ENCODE results near the gene KDM5B. TPM values are rescaled to one million over a fixed set of nuclear protein-coding genes. Genes with fewer than 3 reads are reported as not detected.

KDM5B gene
- total and polyA plus RNA-seq, 2 of the 8 experiments (the other 6 are each of a cell fraction or from before 2014, with no cell fraction given) = 73.3 to 210 TPM

DNA sequence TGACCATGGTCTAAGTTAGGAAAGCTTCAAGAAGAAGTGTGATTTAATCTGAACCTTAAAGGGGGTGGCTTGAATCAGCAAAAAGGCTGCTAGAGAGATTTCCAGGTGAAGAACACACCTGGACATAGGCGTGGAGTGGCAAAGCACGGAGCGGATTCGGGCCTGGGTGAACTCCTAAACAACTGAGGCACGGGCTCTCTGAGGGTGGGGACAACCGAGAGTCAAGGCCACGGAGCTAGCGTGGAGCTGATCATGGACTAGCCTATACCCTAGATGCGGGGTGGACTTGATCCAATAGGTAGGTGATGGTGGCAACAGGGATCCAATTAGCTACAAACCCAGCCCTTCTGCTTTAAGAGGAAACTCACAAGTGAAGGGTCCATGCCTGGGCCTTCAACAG is 125.7 kb downstream of the KDM5B start:
- no peak overlapping the region for H3K4ac ChIP-seq (replicated peaks; ENCODE audit: insufficient read length, low read depth, low read length)
- H3K36me3 ChIP-seq (ENCODE audit: control insufficient read depth in 2 of 4, insufficient read depth in 4 of 4, low read length in 3 of 4) = no peaks in the 10 kb centered on the region
- no peak overlapping the region for H2BK120ac ChIP-seq (replicated peaks; ENCODE audit: low read depth, low read length)
- no peak overlapping the region for H3K56ac ChIP-seq (replicated peaks; ENCODE audit: insufficient read length, low read depth, low read length)
- H2BK20ac ChIP-seq (ENCODE audit: low read length) = no peak overlapping the region
- DNase-seq (ENCODE audit: low read depth in 1 of 2, low spot score in 2 of 2) = no peak
- POLR2A ChIA-PET (ENCODE audit: partially characterized antibody) = interaction anchor here (1.8 kb wide), 1 partner anchor 9 kb away, joined by 4 read pairs; no protein-coding TSS in a partner anchor
- H3K23ac ChIP-seq (ENCODE audit: insufficient read length) = no peak overlapping the region
- no peaks in the 10 kb centered on the region for H3K27me3 ChIP-seq (replicated peaks in 1 of 4; ENCODE audit: control insufficient read depth in 3 of 4, extremely low read depth in 1 of 4, insufficient read depth in 3 of 4, low read length in 3 of 4)
- no peaks in the 10 kb centered on the region; a peak in 1 of 4 replicates for H3K79me2 ChIP-seq (ENCODE audit: control insufficient read depth in 1 of 2, insufficient read depth in 2 of 2, low read length in 2 of 2)
- peaks cover 2 to 4% of the 10 kb centered on the region in 2 experiments for H4K20me1 ChIP-seq (replicated peaks in 1 of 2; ENCODE audit: control insufficient read depth in 1 of 2, insufficient read depth in 2 of 2, low read length in 2 of 2)
- H2AFZ ChIP-seq (ENCODE audit: low read length) = no peak overlapping the region
- CTCF ChIA-PET (ENCODE audit: partially characterized antibody) = interaction anchor here (1.0 to 7.8 kb wide), 7 partner anchors 9 to 54 kb away, joined by 3 to 94 read pairs (median 28); no protein-coding TSS in a partner anchor
- H2BK15ac ChIP-seq (ENCODE audit: low read length) = no peak overlapping the region
- no peak overlapping the region for H3K27ac ChIP-seq (ENCODE audit: low read depth, low read length)
- H3K9me3 ChIP-seq (ENCODE audit: insufficient read depth in 2 of 2, low read depth in 1 of 2, low read length in 1 of 2) = no peaks in the 10 kb centered on the region
- no peak overlapping the region for H4K8ac ChIP-seq (ENCODE audit: extremely low read depth, insufficient read depth, low read length)
- 90% methylated on average over 9 of the region's 9 CpGs; no CpG with 5 or more reads in 1 of the 2 experiments for WGBS, 2 experiments (ENCODE audit: extremely low coverage in 1 of 2, insufficient coverage in 1 of 2, insufficient read length in 1 of 2, insufficient replicate concordance in 2 of 2, low coverage in 1 of 2, low lambda C conversion rate in 2 of 2, missing lambda C conversion rate in 1 of 2)
- H3K4me1 ChIP-seq (replicated peaks in 1 of 4; ENCODE audit: control insufficient read depth in 3 of 4, insufficient read depth in 4 of 4, low read length in 3 of 4) = peaks cover 3 to 19% (median 7%) of the 10 kb centered on the region in 4 experiments; a peak in 5 of 7 replicates
- no peak overlapping the region for H3K4me2 ChIP-seq (ENCODE audit: insufficient read depth in 1 of 2, low read depth in 2 of 2, low read length in 2 of 2)
- H2BK12ac ChIP-seq (ENCODE audit: low read depth, low read length) = 0 out of 2 replicates have a peak overlapping the region, but pooled peaks have one; percentile 14
- H4K5ac ChIP-seq (ENCODE audit: insufficient read length, low read depth, low read length) = no peak overlapping the region
- H2BK5ac ChIP-seq (ENCODE audit: low read depth, low read length) = no peak overlapping the region
- no peak overlapping the region for H3K4me3 ChIP-seq (ENCODE audit: extremely low read depth in 1 of 4, insufficient read depth in 2 of 4, low read depth in 3 of 4, low read length in 4 of 4)
- no peak overlapping the region for H2AK5ac ChIP-seq (ENCODE audit: low read depth, low read length)
- H3K23me2 ChIP-seq (ENCODE audit: low read depth, low read length) = no peaks in the 10 kb centered on the region
- no peak overlapping the region for H3K18ac ChIP-seq (ENCODE audit: extremely low read depth, low read length)
- no peak overlapping the region for H3K14ac ChIP-seq (ENCODE audit: insufficient read length)
- no peaks in the 10 kb centered on the region; the same call in 1 of the 2 replicates for H3K79me1 ChIP-seq (ENCODE audit: low read depth, low read length)
- FAIRE-seq = no peak
- H3K9ac ChIP-seq (replicated peaks in 1 of 4; ENCODE audit: extremely low read depth in 1 of 4, low read depth in 3 of 4, low read length in 3 of 4) = no peak overlapping the region
- H4K91ac ChIP-seq (replicated peaks; ENCODE audit: insufficient read length, low read length) = no peak overlapping the region
- TF ChIP-seq SIN3A (conservative IDR thresholded peaks at IDR 0.05 in 1 of 2, IDR thresholded peaks at IDR 0.05 in 1 of 2; ENCODE audit: low read depth in 1 of 2, low read length in 2 of 2) (no peak), RFX5 (IDR thresholded peaks at IDR 0.05; ENCODE audit: borderline replicate concordance, low read depth, low read length) (no peak), SP4 (IDR thresholded peaks at IDR 0.05; ENCODE audit: low read length) (no peak), RAD21 (IDR thresholded peaks at IDR 0.05 in 1 of 2, conservative IDR thresholded peaks at IDR 0.05 in 1 of 2; ENCODE audit: low read depth in 2 of 2, low read length in 2 of 2) (no peak), RBBP5 (IDR thresholded peaks at IDR 0.05; ENCODE audit: borderline replicate concordance, low read depth, low read length) (no peak), SIRT6 (IDR thresholded peaks at IDR 0.05; ENCODE audit: low read length) (no peak), POLR2AphosphoS5 (IDR thresholded peaks at IDR 0.05; ENCODE audit: low read depth, low read length) (no peak), GABPA (IDR thresholded peaks at IDR 0.05; ENCODE audit: borderline replicate concordance, insufficient read depth, low read length) (no peak), TEAD4 (IDR thresholded peaks at IDR 0.05; ENCODE audit: low read depth, low read length) (no peak), TBP (IDR thresholded peaks at IDR 0.05; ENCODE audit: low read depth, low read length) (no peak)
- TF ChIP-seq, protein P1, sequence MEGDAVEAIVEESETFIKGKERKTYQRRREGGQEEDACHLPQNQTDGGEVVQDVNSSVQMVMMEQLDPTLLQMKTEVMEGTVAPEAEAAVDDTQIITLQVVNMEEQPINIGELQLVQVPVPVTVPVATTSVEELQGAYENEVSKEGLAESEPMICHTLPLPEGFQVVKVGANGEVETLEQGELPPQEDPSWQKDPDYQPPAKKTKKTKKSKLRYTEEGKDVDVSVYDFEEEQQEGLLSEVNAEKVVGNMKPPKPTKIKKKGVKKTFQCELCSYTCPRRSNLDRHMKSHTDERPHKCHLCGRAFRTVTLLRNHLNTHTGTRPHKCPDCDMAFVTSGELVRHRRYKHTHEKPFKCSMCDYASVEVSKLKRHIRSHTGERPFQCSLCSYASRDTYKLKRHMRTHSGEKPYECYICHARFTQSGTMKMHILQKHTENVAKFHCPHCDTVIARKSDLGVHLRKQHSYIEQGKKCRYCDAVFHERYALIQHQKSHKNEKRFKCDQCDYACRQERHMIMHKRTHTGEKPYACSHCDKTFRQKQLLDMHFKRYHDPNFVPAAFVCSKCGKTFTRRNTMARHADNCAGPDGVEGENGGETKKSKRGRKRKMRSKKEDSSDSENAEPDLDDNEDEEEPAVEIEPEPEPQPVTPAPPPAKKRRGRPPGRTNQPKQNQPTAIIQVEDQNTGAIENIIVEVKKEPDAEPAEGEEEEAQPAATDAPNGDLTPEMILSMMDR (IDR thresholded peaks at IDR 0.05; ENCODE audit: control extremely low read depth in 1 of 3, insufficient read depth in 1 of 3, low read depth in 1 of 3, low read length in 3 of 3) = no peak

Data from H1 (cell line).